GM12874 (cell line): Measurements from ENCODE around the gene COASY.

Source experiments
- CTCF ChIP-seq: IDR thresholded peaks from 2 replicates; pipeline ENCODE4 v1.5.1; 2011; ENCODE audit warnings: low read depth, mild to moderate bottlenecking, control low read depth, low read length, moderate library complexity; ENCODE audit not compliant: insufficient read depth

The COASY gene

DNA sequence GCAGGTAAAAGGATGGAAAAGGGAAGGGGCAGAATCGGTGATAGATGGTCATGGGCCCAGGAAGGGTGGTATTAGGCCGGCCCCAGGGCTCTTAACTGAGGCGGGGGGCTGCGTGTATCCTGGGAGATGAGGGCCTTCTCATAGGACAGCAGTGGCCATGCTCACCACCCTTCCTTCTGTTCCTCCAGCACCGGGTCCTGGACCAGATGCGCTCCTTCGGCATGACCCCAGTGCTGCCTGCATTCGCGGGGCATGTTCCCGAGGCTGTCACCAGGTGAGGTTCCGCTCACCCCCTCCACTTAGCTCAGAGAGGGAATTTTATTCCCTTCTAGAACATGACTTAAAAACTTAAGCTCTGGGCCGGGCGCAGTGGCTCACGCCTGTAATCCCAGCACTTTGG, 23.5 kb upstream of the COASY start:
- no peak for TF ChIP-seq CTCF

- TF ChIP-seq CTCF: no peak
Observed at GRCh38 chr17:42541041-42541833, 20.7 kb upstream of the COASY start.

DNA sequence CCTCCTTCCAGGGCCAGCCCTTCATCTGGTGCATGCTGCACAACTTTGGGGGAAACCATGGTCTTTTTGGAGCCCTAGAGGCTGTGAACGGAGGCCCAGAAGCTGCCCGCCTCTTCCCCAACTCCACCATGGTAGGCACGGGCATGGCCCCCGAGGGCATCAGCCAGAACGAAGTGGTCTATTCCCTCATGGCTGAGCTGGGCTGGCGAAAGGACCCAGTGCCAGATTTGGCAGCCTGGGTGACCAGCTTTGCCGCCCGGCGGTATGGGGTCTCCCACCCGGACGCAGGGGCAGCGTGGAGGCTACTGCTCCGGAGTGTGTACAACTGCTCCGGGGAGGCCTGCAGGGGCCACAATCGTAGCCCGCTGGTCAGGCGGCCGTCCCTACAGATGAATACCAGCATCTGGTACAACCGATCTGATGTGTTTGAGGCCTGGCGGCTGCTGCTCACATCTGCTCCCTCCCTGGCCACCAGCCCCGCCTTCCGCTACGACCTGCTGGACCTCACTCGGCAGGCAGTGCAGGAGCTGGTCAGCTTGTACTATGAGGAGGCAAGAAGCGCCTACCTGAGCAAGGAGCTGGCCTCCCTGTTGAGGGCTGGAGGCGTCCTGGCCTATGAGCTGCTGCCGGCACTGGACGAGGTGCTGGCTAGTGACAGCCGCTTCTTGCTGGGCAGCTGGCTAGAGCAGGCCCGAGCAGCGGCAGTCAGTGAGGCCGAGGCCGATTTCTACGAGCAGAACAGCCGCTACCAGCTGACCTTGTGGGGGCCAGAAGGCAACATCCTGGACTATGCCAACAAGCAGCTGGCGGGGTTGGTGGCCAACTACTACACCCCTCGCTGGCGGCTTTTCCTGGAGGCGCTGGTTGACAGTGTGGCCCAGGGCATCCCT, 18.5 kb upstream of the COASY start:
- no peak for TF ChIP-seq CTCF

DNA sequence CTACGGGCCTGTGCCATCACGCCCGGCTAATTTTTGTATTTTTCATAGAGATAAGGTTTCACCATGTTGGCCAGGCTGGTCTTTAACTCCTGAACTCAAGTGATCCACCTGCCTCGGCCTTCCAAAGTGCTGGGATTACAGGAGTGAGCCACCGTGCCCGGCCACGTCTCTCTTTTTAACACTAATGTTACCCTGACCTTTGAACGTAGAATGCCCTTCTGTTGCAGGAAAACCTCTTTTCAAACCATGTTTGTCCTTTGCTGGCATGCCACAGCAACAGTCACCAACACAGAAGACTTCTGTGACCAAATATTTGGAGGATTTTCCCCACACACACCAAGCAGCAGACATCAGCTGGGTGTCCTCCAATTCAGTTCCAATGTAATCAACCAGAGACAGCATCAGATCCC, 17.1 kb upstream of the COASY start:
- TF ChIP-seq CTCF: no peak

GRCh38 chr17:42547001-42547461, 14.9 kb upstream of the COASY start:
- TF ChIP-seq CTCF: no peak

GRCh38 chr17:42547698-42548069, 14.3 kb upstream of the COASY start:
- no peak for TF ChIP-seq CTCF

GRCh38 chr17:42548070-42548837, 13.7 kb upstream of the COASY start:
- TF ChIP-seq CTCF: 0 out of 2 replicates have a peak, but pooled peaks have one; percentile 39
